Loucy (cell line): ENCODE results near the gene ZNF592.
"Not testable (repeated sequence)": the region's sequence is repeated elsewhere in the genome, so short reads cannot be mapped to it uniquely, and the experiment has no call there.

Experiments
- H2AFZ ChIP-seq: fragments of 200-600 bp; sonication (generic); 2 replicates; pipeline ENCODE4 v1.6.0; 2016; ENCODE audit warnings: antibody characterized with exemption, mild to moderate bottlenecking, low read length, moderate library complexity
- H3F3A ChIP-seq: fragments of 200-600 bp; 2 replicates; pipeline ENCODE4 v1.6.0; 2016; ENCODE audit warnings: antibody characterized with exemption, low read depth, mild to moderate bottlenecking
- H3K27me3 ChIP-seq: fragments of 200-600 bp; sonication (generic); 2 replicates; pipeline ENCODE4 v1.6.1; 2014; ENCODE audit warnings: low read length, mild to moderate bottlenecking; ENCODE audit not compliant: insufficient read depth, poor library complexity, severe bottlenecking
- H3K36me3 ChIP-seq: fragments of 200-600 bp; sonication (generic); 2 replicates; pipeline ENCODE4 v1.6.1; 2016; ENCODE audit warnings: low read length; ENCODE audit not compliant: insufficient read depth
- H3K4me1 ChIP-seq: fragments of 200-600 bp; sonication (generic); 2 replicates; pipeline ENCODE4 v1.5.1; 2014; ENCODE audit warnings: low read length, mild to moderate bottlenecking; ENCODE audit not compliant: insufficient read depth, poor library complexity, severe bottlenecking
- H3K4me2 ChIP-seq: fragments of 200-600 bp; sonication (generic); 2 replicates; pipeline ENCODE4 v1.6.0; 2014; ENCODE audit warnings: antibody characterized with exemption, low read length, low read depth, mild to moderate bottlenecking; ENCODE audit not compliant: poor library complexity, severe bottlenecking
- H3K4me3 ChIP-seq: fragments of 200-600 bp; sonication (generic); 2 replicates; pipeline ENCODE4 v1.5.1; 2014; ENCODE audit warnings: low read length, mild to moderate bottlenecking, mixed read lengths; ENCODE audit not compliant: poor library complexity, severe bottlenecking
- H3K79me2 ChIP-seq: fragments of 200-600 bp; sonication (generic); 2 replicates; pipeline ENCODE4 v1.6.1; 2014; ENCODE audit warnings: low read length; ENCODE audit not compliant: insufficient read depth
- H3K9ac ChIP-seq: fragments of 200-600 bp; sonication (generic); 2 replicates; pipeline ENCODE4 v1.6.0; 2014; ENCODE audit warnings: mild to moderate bottlenecking, low read depth, low read length, moderate library complexity; ENCODE audit not compliant: poor library complexity, severe bottlenecking
- H3K9me2 ChIP-seq: fragments of 200-600 bp; sonication (generic); replicated peaks from 2 replicates; pipeline ENCODE4 v1.6.1; 2016; ENCODE audit warnings: low read depth, low read length, mixed read lengths
- H3K9me3 ChIP-seq: fragments of 200-600 bp; sonication (generic); 2 replicates; pipeline ENCODE4 v1.6.1; 2014; ENCODE audit warnings: mild to moderate bottlenecking, antibody characterized with exemption, low read length, low read depth; ENCODE audit not compliant: insufficient read depth
- H4K20me1 ChIP-seq: fragments of 200-600 bp; sonication (generic); 2 replicates; pipeline ENCODE4 v1.6.0; 2014; ENCODE audit warnings: antibody characterized with exemption, low read length, mild to moderate bottlenecking; ENCODE audit not compliant: insufficient read depth, poor library complexity, severe bottlenecking
- EZH2phosphoT487 ChIP-seq: fragments of 200-600 bp; IDR thresholded peaks from 2 replicates; pipeline ENCODE4 v1.6.1; 2018; ENCODE audit warnings: antibody characterized with exemption, mild to moderate bottlenecking, moderate library complexity, borderline replicate concordance
- TF ChIP-seq, protein P1 (sequence below): fragments of 200-600 bp; sonication (generic); conservative IDR thresholded peaks from 2 replicates; pipeline ENCODE4 v1.5.1; 2014; ENCODE audit warnings: mild to moderate bottlenecking, antibody characterized with exemption, low read length

The ZNF592 gene

GRCh38 chr15:84727429-84727828, 21.0 kb upstream of the ZNF592 start:
- Histone ChIP-seq H3K79me2 (no peaks in the 10 kb centered on the region), H3F3A (no peaks in the 10 kb centered on the region), H3K9ac (no peak overlapping the region), H3K27me3 (no peaks in the 10 kb centered on the region), H3K9me3 (no peaks in the 10 kb centered on the region), H2AFZ (no peak overlapping the region), H3K4me2 (no peak overlapping the region), H3K4me3 (no peak overlapping the region), H3K4me1 (peaks cover 5% of the 10 kb centered on the region), H3K9me2 (no peaks in the 10 kb centered on the region), H3K36me3 (no peaks in the 10 kb centered on the region), H4K20me1 (no peaks in the 10 kb centered on the region)
- TF ChIP-seq, protein P1, sequence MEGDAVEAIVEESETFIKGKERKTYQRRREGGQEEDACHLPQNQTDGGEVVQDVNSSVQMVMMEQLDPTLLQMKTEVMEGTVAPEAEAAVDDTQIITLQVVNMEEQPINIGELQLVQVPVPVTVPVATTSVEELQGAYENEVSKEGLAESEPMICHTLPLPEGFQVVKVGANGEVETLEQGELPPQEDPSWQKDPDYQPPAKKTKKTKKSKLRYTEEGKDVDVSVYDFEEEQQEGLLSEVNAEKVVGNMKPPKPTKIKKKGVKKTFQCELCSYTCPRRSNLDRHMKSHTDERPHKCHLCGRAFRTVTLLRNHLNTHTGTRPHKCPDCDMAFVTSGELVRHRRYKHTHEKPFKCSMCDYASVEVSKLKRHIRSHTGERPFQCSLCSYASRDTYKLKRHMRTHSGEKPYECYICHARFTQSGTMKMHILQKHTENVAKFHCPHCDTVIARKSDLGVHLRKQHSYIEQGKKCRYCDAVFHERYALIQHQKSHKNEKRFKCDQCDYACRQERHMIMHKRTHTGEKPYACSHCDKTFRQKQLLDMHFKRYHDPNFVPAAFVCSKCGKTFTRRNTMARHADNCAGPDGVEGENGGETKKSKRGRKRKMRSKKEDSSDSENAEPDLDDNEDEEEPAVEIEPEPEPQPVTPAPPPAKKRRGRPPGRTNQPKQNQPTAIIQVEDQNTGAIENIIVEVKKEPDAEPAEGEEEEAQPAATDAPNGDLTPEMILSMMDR: no peak
- no peak for TF ChIP-seq EZH2phosphoT487

- no peaks in the 10 kb centered on the region for H4K20me1 ChIP-seq
- H2AFZ ChIP-seq: no peak overlapping the region
- H3F3A ChIP-seq: no peaks in the 10 kb centered on the region
- peaks cover 20% of the 10 kb centered on the region for H3K4me1 ChIP-seq
- no peaks in the 10 kb centered on the region for H3K79me2 ChIP-seq
- H3K9me2 ChIP-seq: no peaks in the 10 kb centered on the region
- no peak overlapping the region for H3K4me2 ChIP-seq
- TF ChIP-seq EZH2phosphoT487: no peak
- TF ChIP-seq, protein P1: no peak
- H3K4me3 ChIP-seq: no peak overlapping the region
- no peaks in the 10 kb centered on the region for H3K27me3 ChIP-seq
- H3K9ac ChIP-seq: no peak overlapping the region
- H3K9me3 ChIP-seq: no peaks in the 10 kb centered on the region
- H3K36me3 ChIP-seq: no peaks in the 10 kb centered on the region
These were observed 16.6 kb upstream of the ZNF592 start for GRCh38 chr15:84731774-84732173.

- Histone ChIP-seq H3K9ac (peak overlapping the region; percentile 56), H3K9me3 (no peaks in the 10 kb centered on the region), H3K79me2 (no peaks in the 10 kb centered on the region), H3K36me3 (no peaks in the 10 kb centered on the region), H3K27me3 (no peaks in the 10 kb centered on the region), H3K4me2 (peak overlapping the region; percentile 79), H3F3A (no peaks in the 10 kb centered on the region), H3K4me1 (peaks cover 20% of the 10 kb centered on the region), H3K9me2 (no peaks in the 10 kb centered on the region), H3K4me3 (peak overlapping the region; percentile 65), H4K20me1 (no peaks in the 10 kb centered on the region), H2AFZ (peak overlapping the region; percentile 90)
- TF ChIP-seq EZH2phosphoT487: no peak
- TF ChIP-seq, protein P1: no peak
These were observed 13.5 kb upstream of the ZNF592 start for GRCh38 chr15:84734794-84735479.

- not testable (repeated sequence) for H3F3A ChIP-seq, H3K79me2 ChIP-seq, H3K36me3 ChIP-seq, H4K20me1 ChIP-seq, H3K9me2 ChIP-seq, H3K27me3 ChIP-seq, H3K9me3 ChIP-seq
- H3K4me2 ChIP-seq: peak overlapping the region; percentile 79
- peak overlapping the region; percentile 65 for H3K4me3 ChIP-seq
- H3K4me1 ChIP-seq: peaks cover 20% of the 10 kb centered on the region
- H3K9ac ChIP-seq: peak overlapping the region; percentile 56
- peak overlapping the region; percentile 90 for H2AFZ ChIP-seq
These were observed 12.8 kb upstream of the ZNF592 start for GRCh38 chr15:84735480-84736061.
